Measurements from ENCODE around the gene AQP2.

AQP2 gene

GRCh38 chr12:49910331-49911212, 40.0 kb upstream of the AQP2 start:
- H3K27ac ChIP-seq (ENCODE audit: extremely low read depth, low read depth, low read length), result no peak overlapping the region; the same call in 1 of the 2 replicates
- H3K4me3 ChIP-seq (ENCODE audit: low read depth, low read length), result no peak overlapping the region
- no peak for TF ChIP-seq ZEB2 (tag by site-specific recombination; IDR thresholded peaks at IDR 0.05)
- TF ChIP-seq ZIC2 (tag by site-specific recombination; IDR thresholded peaks at IDR 0.05), result peak; percentile 61
- ChIA-PET CTCF (interaction anchor here (0.8 to 2.2 kb wide), 5 partner anchors 35 to 169 kb away, joined by 3 to 9 read pairs (median 3); partner anchors contain the start of gene TMBIM6), POLR2A (interaction anchor here (1.4 to 1.5 kb wide), 2 partner anchors 23 to 41 kb away, joined by 5 read pairs; no protein-coding TSS in a partner anchor)
- no peaks in the 10 kb centered on the region for H3K9me3 ChIP-seq (ENCODE audit: control insufficient read depth, insufficient read depth, low read depth, low read length)
- no peaks in the 10 kb centered on the region for H3K36me3 ChIP-seq (ENCODE audit: control insufficient read depth in 2 of 2, insufficient read depth in 1 of 2, low read length in 2 of 2)
- H3K4me1 ChIP-seq (ENCODE audit: control insufficient read depth, insufficient read depth, low read length), result peaks cover 13% of the 10 kb centered on the region

- TF ChIP-seq ZNF239 (tag by site-specific recombination; IDR thresholded peaks at IDR 0.05), result no peak
- no peak for TF ChIP-seq ZNF449 (tag by site-specific recombination; IDR thresholded peaks at IDR 0.05)
- no peak for TF ChIP-seq ZNF302 (tag by site-specific recombination; IDR thresholded peaks at IDR 0.05; ENCODE audit: low read depth)
- no peak for TF ChIP-seq ZBTB49 (tag by site-specific recombination; IDR thresholded peaks at IDR 0.05; ENCODE audit: low read depth)
- no peak for TF ChIP-seq ZBTB1 (tag by site-specific recombination; IDR thresholded peaks at IDR 0.05)
- no peak for TF ChIP-seq SP2 (tag by site-specific recombination; IDR thresholded peaks at IDR 0.05)
- TF ChIP-seq YY2 (tag by site-specific recombination; IDR thresholded peaks at IDR 0.05), result no peak
- no peak for TF ChIP-seq ZNF324 (tag by site-specific recombination; IDR thresholded peaks at IDR 0.05)
- no peak for TF ChIP-seq PRDM6 (tag by site-specific recombination; IDR thresholded peaks at IDR 0.05)
- TF ChIP-seq ZNF670 (tag by site-specific recombination; IDR thresholded peaks at IDR 0.05; ENCODE audit: low read depth), result no peak
- no peak for TF ChIP-seq ZNF596 (tag by site-specific recombination; IDR thresholded peaks at IDR 0.05)
- no peak for TF ChIP-seq ZXDB (tag by site-specific recombination; IDR thresholded peaks at IDR 0.05)
- no peak for TF ChIP-seq ZNF623 (tag by site-specific recombination; IDR thresholded peaks at IDR 0.05)
- TF ChIP-seq ZNF629 (tag by site-specific recombination; IDR thresholded peaks at IDR 0.05), result no peak
- no peak for TF ChIP-seq BCL6B (tag by site-specific recombination; IDR thresholded peaks at IDR 0.05)
- TF ChIP-seq ZBTB26 (tag by site-specific recombination; optimal IDR thresholded peaks at IDR 0.05), result no peak
- TF ChIP-seq RBAK (tag by site-specific recombination; IDR thresholded peaks at IDR 0.05), result no peak
- H3K4me3 ChIP-seq (ENCODE audit: low read depth, low read length), result no peak overlapping the region
- ChIA-PET CTCF (no interaction called here), POLR2A (no interaction called here)
- no peaks in the 10 kb centered on the region for H3K36me3 ChIP-seq (ENCODE audit: control insufficient read depth in 2 of 2, insufficient read depth in 1 of 2, low read length in 2 of 2)
- H3K9me3 ChIP-seq (ENCODE audit: control insufficient read depth, insufficient read depth, low read depth, low read length), result no peaks in the 10 kb centered on the region
- peaks cover 13% of the 10 kb centered on the region for H3K4me1 ChIP-seq (ENCODE audit: control insufficient read depth, insufficient read depth, low read length)
- no peak overlapping the region for H3K27ac ChIP-seq (ENCODE audit: extremely low read depth, low read depth, low read length)
Measured at GRCh38 chr12:49911213-49911605, 39.3 kb upstream of the AQP2 start.
